ENCODE results near the gene GAS2L1.

DNA sequence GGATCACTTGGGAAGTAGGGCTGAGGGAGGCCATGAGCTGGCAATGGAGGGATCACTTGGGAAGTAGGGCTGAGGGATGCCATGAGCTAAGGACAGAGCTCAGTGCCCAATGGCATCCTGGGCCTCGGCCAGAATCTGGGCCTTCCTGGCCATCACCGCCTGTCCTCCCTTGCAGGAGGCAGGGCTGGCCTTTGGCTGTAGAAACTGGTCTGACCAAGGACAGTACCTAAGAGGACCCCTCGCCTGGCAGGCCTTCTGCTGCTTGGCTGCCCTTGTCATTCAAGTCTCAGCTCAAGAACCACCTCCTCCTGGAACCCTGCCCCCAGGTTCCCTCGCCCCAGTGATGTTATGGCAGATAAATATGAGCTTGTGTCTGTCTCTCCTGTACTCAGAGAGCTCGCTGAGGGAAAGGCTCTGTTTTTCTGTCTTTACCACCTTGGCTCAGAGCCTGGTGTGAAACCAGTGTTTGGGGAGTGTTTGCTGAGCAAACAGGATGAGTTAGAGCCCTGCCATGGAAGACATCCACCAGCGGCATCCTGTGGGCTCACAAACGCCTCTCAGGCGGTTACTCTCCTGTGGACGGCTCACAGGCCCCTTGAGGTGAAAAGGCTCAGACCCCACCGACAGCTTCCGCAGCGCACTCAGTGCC is 28.4 kb downstream of the GAS2L1 start:
- TF ChIP-seq, protein P1, sequence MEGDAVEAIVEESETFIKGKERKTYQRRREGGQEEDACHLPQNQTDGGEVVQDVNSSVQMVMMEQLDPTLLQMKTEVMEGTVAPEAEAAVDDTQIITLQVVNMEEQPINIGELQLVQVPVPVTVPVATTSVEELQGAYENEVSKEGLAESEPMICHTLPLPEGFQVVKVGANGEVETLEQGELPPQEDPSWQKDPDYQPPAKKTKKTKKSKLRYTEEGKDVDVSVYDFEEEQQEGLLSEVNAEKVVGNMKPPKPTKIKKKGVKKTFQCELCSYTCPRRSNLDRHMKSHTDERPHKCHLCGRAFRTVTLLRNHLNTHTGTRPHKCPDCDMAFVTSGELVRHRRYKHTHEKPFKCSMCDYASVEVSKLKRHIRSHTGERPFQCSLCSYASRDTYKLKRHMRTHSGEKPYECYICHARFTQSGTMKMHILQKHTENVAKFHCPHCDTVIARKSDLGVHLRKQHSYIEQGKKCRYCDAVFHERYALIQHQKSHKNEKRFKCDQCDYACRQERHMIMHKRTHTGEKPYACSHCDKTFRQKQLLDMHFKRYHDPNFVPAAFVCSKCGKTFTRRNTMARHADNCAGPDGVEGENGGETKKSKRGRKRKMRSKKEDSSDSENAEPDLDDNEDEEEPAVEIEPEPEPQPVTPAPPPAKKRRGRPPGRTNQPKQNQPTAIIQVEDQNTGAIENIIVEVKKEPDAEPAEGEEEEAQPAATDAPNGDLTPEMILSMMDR (conservative IDR thresholded peaks at IDR 0.05; ENCODE audit: low read length), result no peak
- no peak for TF ChIP-seq EZH2phosphoT487 (IDR thresholded peaks at IDR 0.05; ENCODE audit: borderline replicate concordance, low read depth, low read length)

All from OCI-LY7 (cell line).